Keratinocyte (primary cell): Measurements from ENCODE around the gene VILL. TPM values are rescaled to one million over a fixed set of nuclear protein-coding genes. Genes with fewer than 3 reads are reported as not detected.

ENCODE experiments used
- DNase-seq: peaks from one replicate; pipeline ENCODE4 v3.0.0-alpha.2; 2011; ENCODE audit warnings: low read depth, missing footprints, low spot score
- FAIRE-seq: peaks from 2 replicates; lab custom pipeline; 2011; peaks lifted over from hg19 to GRCh38; lab: Jason Lieb, UNC
- H2AFZ ChIP-seq: 2 replicates; pipeline ENCODE4 v1.6.0; 2012; ENCODE audit warnings: low read length, control low read depth, inconsistent platforms; ENCODE audit not compliant: control insufficient read depth
- H3K27ac ChIP-seq: 2 replicates; pipeline ENCODE4 v1.5.1; 2011; ENCODE audit warnings: low read length; ENCODE audit not compliant: control insufficient read depth, insufficient read depth
- H3K27me3 ChIP-seq: 3 replicates; pipeline ENCODE4 v1.6.0; 2011; ENCODE audit warnings: low read length; ENCODE audit not compliant: control insufficient read depth, insufficient read depth; ENCODE audit errors: extremely low read depth
- H3K36me3 ChIP-seq, 2 experiments: 2 replicates in 1 of 2; 3 replicates in 1 of 2; pipeline ENCODE4 v1.5.1; 2011; ENCODE audit warnings: low read length in 2 of 2, mild to moderate bottlenecking in 1 of 2; ENCODE audit not compliant: control insufficient read depth in 2 of 2, insufficient read depth in 2 of 2; ENCODE audit errors: extremely low read depth in 1 of 2
- H3K4me1 ChIP-seq: 3 replicates; pipeline ENCODE4 v1.5.1; 2011; ENCODE audit warnings: low read length; ENCODE audit not compliant: control insufficient read depth, insufficient read depth; ENCODE audit errors: extremely low read depth
- H3K4me2 ChIP-seq: 3 replicates; pipeline ENCODE4 v1.6.0; 2011; ENCODE audit warnings: low read depth, low read length; ENCODE audit not compliant: control insufficient read depth, insufficient read depth; ENCODE audit errors: extremely low read depth
- H3K4me3 ChIP-seq, 3 experiments: fragments of 200-600 bp in 1 of 3; sonication (generic) in 1 of 3; 2 replicates in 2 of 3; 3 replicates in 1 of 3; pipeline ENCODE4 v1.5.1; 2011 to 2016; ENCODE audit warnings: low read length in 3 of 3, mild to moderate bottlenecking in 3 of 3, control low read depth in 2 of 3, inconsistent platforms in 1 of 3, low read depth in 1 of 3, mixed read lengths in 1 of 3, mixed run types in 1 of 3, moderate library complexity in 1 of 3; ENCODE audit not compliant: control insufficient read depth in 2 of 3, insufficient read depth in 2 of 3; ENCODE audit errors: extremely low read depth in 1 of 3
- H3K79me2 ChIP-seq: 2 replicates; pipeline ENCODE4 v1.6.0; 2012; ENCODE audit warnings: low read length; ENCODE audit not compliant: control insufficient read depth, insufficient read depth
- H3K9ac ChIP-seq: 3 replicates; pipeline ENCODE4 v1.6.0; 2011; ENCODE audit warnings: low read length; ENCODE audit not compliant: control insufficient read depth, insufficient read depth; ENCODE audit errors: extremely low read depth
- H3K9me1 ChIP-seq: 3 replicates; pipeline ENCODE4 v1.6.0; 2011; ENCODE audit warnings: low read length; ENCODE audit not compliant: control insufficient read depth, insufficient read depth; ENCODE audit errors: extremely low read depth
- H3K9me3 ChIP-seq: 2 replicates; pipeline ENCODE4 v1.5.1; 2012; ENCODE audit warnings: low read depth, low read length; ENCODE audit not compliant: control insufficient read depth
- H4K20me1 ChIP-seq: 3 replicates; pipeline ENCODE4 v1.6.0; 2011; ENCODE audit warnings: low read length; ENCODE audit not compliant: control insufficient read depth, insufficient read depth; ENCODE audit errors: extremely low read depth
- EZH2 ChIP-seq: IDR thresholded peaks from one replicate; pipeline ENCODE4 v1.6.1; 2012; ENCODE audit warnings: inconsistent platforms, mild to moderate bottlenecking, low read length, moderate library complexity
- dilution Hi-C: fragments of 300-500 bp; cut with MboI; formaldehyde crosslinking; loops from one replicate; pipeline ENCODE4 v1.7.0; 2020; ENCODE audit warnings: low sequenced_read_pairs; ENCODE audit not compliant: extremely low pct_ligation_motif_present
- polyA plus RNA-seq, 5 experiments: library from polyadenylated mRNA; depleted of rRNA in 3 of 5; stranded (reverse) in 3 of 5; stranded (forward) in 1 of 5; unstranded in 1 of 5; fragments of >200 nt; gene quantifications; 1 replicate in 1 of 5; 2 replicates in 3 of 5; 3 replicates in 1 of 5; pipeline versions ENCODE4 v1.2.1 to v1.2.3, GENCODE V29; 2011 to 2012; ENCODE audit warnings: missing spikeins in 2 of 5, low read depth in 1 of 5, low replicate concordance in 1 of 5
- TF ChIP-seq, protein P1 (sequence below), 3 experiments: IDR thresholded peaks in 1 of 3; conservative IDR thresholded peaks in 1 of 3; optimal IDR thresholded peaks in 1 of 3; 2 replicates in 2 of 3; 3 replicates in 1 of 3; pipeline versions ENCODE3 to v1.5.1; 2011; ENCODE audit warnings: low read length in 3 of 3, mild to moderate bottlenecking in 3 of 3, moderate library complexity in 2 of 3, control low read depth in 1 of 3, inconsistent platforms in 1 of 3; ENCODE audit not compliant: insufficient read depth in 2 of 3; ENCODE audit errors: extremely low read depth in 1 of 3

Gene VILL
- polyA plus RNA-seq, 1 donor (not counting 4 experiments of a cell fraction or from before 2014, with no cell fraction given), result 2.1 TPM

GRCh38 chr3:38015485-38015884, 24.9 kb downstream of the VILL start:
- dilution Hi-C loops, result no loop called here
- DNase-seq, result no peak
- Histone ChIP-seq H3K27me3 (no peaks in the 10 kb centered on the region), H3K36me3 (peaks cover 13 to 31% of the 10 kb centered on the region in 2 experiments), H3K4me2 (no peak overlapping the region), H3K79me2 (no peaks in the 10 kb centered on the region), H2AFZ (no peak overlapping the region), H4K20me1 (no peaks in the 10 kb centered on the region), H3K9me3 (peaks cover 4% of the 10 kb centered on the region), H3K4me1 (no peaks in the 10 kb centered on the region), H3K9me1 (no peaks in the 10 kb centered on the region), H3K9ac (no peak overlapping the region), H3K4me3 (no peak overlapping the region), H3K27ac (no peak overlapping the region)
- no peak for FAIRE-seq
- TF ChIP-seq EZH2, result no peak
- TF ChIP-seq, protein P1, sequence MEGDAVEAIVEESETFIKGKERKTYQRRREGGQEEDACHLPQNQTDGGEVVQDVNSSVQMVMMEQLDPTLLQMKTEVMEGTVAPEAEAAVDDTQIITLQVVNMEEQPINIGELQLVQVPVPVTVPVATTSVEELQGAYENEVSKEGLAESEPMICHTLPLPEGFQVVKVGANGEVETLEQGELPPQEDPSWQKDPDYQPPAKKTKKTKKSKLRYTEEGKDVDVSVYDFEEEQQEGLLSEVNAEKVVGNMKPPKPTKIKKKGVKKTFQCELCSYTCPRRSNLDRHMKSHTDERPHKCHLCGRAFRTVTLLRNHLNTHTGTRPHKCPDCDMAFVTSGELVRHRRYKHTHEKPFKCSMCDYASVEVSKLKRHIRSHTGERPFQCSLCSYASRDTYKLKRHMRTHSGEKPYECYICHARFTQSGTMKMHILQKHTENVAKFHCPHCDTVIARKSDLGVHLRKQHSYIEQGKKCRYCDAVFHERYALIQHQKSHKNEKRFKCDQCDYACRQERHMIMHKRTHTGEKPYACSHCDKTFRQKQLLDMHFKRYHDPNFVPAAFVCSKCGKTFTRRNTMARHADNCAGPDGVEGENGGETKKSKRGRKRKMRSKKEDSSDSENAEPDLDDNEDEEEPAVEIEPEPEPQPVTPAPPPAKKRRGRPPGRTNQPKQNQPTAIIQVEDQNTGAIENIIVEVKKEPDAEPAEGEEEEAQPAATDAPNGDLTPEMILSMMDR (optimal IDR thresholded peaks at IDR 0.05 in 1 of 3, IDR thresholded peaks at IDR 0.05 in 1 of 3, conservative IDR thresholded peaks at IDR 0.05 in 1 of 3; ENCODE audit: extremely low read depth in 1 of 3, insufficient read depth in 2 of 3, low read length in 3 of 3), result no peak

DNA sequence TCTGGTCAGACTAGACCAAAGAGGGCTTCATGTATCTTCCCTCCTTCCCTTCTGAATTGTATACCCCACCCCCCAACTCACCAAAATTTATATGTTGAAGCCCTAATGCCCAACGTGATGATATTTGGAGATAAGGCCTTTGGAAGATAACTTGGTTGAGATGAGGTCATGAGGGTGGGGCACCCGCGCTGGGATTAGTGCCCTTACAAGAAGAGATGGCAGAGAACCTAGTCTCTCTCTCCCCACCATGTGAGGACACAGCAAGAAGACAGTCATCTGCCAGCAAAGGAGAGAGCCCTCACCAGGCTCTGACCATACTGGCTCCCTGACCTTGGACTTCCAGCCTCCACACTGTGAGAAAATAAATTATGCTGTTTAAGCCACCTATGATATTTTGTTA, 25.4 kb downstream of the VILL start:
- DNase-seq (no peak), FAIRE-seq (no peak)
- Histone ChIP-seq H3K79me2 (no peaks in the 10 kb centered on the region), H3K9me1 (no peaks in the 10 kb centered on the region), H3K4me1 (no peaks in the 10 kb centered on the region), H3K27ac (no peak overlapping the region), H2AFZ (no peak overlapping the region), H3K4me3 (no peak overlapping the region), H3K9ac (no peak overlapping the region), H4K20me1 (no peaks in the 10 kb centered on the region), H3K27me3 (no peaks in the 10 kb centered on the region), H3K9me3 (peaks cover 4% of the 10 kb centered on the region), H3K36me3 (peaks cover 13 to 29% of the 10 kb centered on the region in 2 experiments), H3K4me2 (no peak overlapping the region)
- dilution Hi-C loops, result no loop called here
- TF ChIP-seq EZH2, result no peak

- H3K4me3 ChIP-seq, result no peak overlapping the region
- TF ChIP-seq, protein P1 (optimal IDR thresholded peaks at IDR 0.05 in 1 of 3, IDR thresholded peaks at IDR 0.05 in 1 of 3, conservative IDR thresholded peaks at IDR 0.05 in 1 of 3; ENCODE audit: extremely low read depth in 1 of 3, insufficient read depth in 2 of 3, low read length in 3 of 3), result no peak
- no peak for TF ChIP-seq EZH2
- H2AFZ ChIP-seq, result no peak overlapping the region
- dilution Hi-C loops, result no loop called here
- no peaks in the 10 kb centered on the region for H3K79me2 ChIP-seq
- no peak overlapping the region for H3K4me2 ChIP-seq
- H3K4me1 ChIP-seq, result no peaks in the 10 kb centered on the region
- H3K36me3 ChIP-seq, result peaks cover 13 to 27% of the 10 kb centered on the region in 2 experiments
- H3K9me1 ChIP-seq, result no peaks in the 10 kb centered on the region
- peaks cover 4% of the 10 kb centered on the region for H3K9me3 ChIP-seq
- FAIRE-seq (no peak), DNase-seq (no peak)
- no peaks in the 10 kb centered on the region for H4K20me1 ChIP-seq
- H3K27me3 ChIP-seq, result no peaks in the 10 kb centered on the region
- H3K27ac ChIP-seq, result no peak overlapping the region
- no peak overlapping the region for H3K9ac ChIP-seq
These were observed 25.8 kb downstream of the VILL start for GRCh38 chr3:38016410-38016809.
